B cell (primary cell): ENCODE data around the gene NIPAL4.

Experiments
- EZH2 ChIP-seq: IDR thresholded peaks from 2 replicates; pipeline ENCODE4 v1.6.1; 2012; ENCODE audit warnings: borderline replicate concordance, low read depth, mild to moderate bottlenecking, moderate library complexity, low read length; ENCODE audit not compliant: insufficient read depth, poor library complexity, severe bottlenecking
- TF ChIP-seq, protein P1 (sequence below): fragments of 200-600 bp; IDR thresholded peaks from one replicate; pipeline ENCODE4 v1.8.0; 2022; ENCODE audit warnings: antibody characterized with exemption, mild to moderate bottlenecking

DNA sequence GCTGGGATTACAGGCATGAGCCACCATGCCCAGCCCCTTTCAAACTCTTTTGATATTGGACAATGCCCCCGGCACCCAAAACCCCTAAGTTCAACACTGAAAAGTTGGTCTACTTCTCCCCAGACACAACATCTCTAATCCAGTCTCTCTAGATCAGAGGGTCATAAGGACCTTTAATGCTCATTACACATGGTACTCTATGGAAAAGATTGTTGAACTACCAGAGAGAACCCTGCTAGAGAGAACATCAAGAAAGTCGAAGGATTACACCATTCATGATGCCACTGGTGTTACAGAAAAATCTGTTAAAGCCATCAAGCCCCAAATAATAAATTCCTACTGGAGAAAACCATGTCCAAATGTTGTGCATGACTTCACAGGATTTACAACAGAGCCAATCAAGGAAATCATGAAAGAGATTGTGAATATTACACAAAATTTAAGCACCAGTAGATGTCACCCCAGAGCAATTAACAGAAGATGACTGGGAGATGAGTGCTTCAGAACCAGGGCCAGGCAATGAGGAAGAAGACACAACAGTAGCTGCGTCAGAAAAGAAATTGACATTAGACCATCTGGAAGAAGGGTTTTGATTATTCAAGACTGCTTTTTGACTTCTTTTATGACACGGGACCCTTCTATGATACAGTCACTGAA, 28.3 kb upstream of the NIPAL4 start:
- TF ChIP-seq, protein P1, sequence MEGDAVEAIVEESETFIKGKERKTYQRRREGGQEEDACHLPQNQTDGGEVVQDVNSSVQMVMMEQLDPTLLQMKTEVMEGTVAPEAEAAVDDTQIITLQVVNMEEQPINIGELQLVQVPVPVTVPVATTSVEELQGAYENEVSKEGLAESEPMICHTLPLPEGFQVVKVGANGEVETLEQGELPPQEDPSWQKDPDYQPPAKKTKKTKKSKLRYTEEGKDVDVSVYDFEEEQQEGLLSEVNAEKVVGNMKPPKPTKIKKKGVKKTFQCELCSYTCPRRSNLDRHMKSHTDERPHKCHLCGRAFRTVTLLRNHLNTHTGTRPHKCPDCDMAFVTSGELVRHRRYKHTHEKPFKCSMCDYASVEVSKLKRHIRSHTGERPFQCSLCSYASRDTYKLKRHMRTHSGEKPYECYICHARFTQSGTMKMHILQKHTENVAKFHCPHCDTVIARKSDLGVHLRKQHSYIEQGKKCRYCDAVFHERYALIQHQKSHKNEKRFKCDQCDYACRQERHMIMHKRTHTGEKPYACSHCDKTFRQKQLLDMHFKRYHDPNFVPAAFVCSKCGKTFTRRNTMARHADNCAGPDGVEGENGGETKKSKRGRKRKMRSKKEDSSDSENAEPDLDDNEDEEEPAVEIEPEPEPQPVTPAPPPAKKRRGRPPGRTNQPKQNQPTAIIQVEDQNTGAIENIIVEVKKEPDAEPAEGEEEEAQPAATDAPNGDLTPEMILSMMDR: peak; percentile 76
- no peak for TF ChIP-seq EZH2
